GM21447 (cell line): Measurements from ENCODE around the gene SPDYE9.
A peak's percentile ranks its signal among the peaks of the same experiment; 100 is the strongest.
"Not testable (repeated sequence)": the region's sequence is repeated elsewhere in the genome, so short reads cannot be mapped to it uniquely, and the experiment has no call there.

Experiments used
- ATAC-seq: cut with Tn5 transposase; IDR thresholded peaks from one replicate; pipeline ENCODE4 v1.9.1; 2021; ENCODE audit not compliant: unreplicated experiment

Gene SPDYE9

GRCh38 chr7:73085938-73086337 lies at the start of gene SPDYE9:
Gene SPDYE9 (minus strand): TSS chr7:73086038. CDS start chr7:73084238, 1,800 bp downstream.
- not testable (repeated sequence) for ATAC-seq

GRCh38 chr7:73134866-73135265 lies 49.0 kb upstream of the SPDYE9 start:
- not testable (repeated sequence) for ATAC-seq

GRCh38 chr7:73132651-73133217 lies 46.9 kb upstream of the SPDYE9 start:
- not testable (repeated sequence) for ATAC-seq

GRCh38 chr7:73130612-73131011 lies 44.8 kb upstream of the SPDYE9 start:
- not testable (repeated sequence) for ATAC-seq

- ATAC-seq, result peak; percentile 15
Observed at GRCh38 chr7:73124126-73124525, 38.3 kb upstream of the SPDYE9 start.

- ATAC-seq, result not testable (repeated sequence)
Observed at GRCh38 chr7:73122778-73123447, 37.1 kb upstream of the SPDYE9 start.

- peak; percentile 40 for ATAC-seq
Observed at GRCh38 chr7:73118155-73118554, 32.3 kb upstream of the SPDYE9 start.

- ATAC-seq, result not testable (repeated sequence)
Observed at GRCh38 chr7:73057811-73058210, 28.0 kb downstream of the SPDYE9 start, which contains the start of gene SPDYE11. Gene SPDYE11 (minus strand): TSS chr7:73057911. CDS start chr7:73056111, 1,800 bp downstream.

GRCh38 chr7:73029666-73030065 lies 56.2 kb downstream of the SPDYE9 start, which contains the start of gene SPDYE8:
Gene SPDYE8 (minus strand): TSS chr7:73029766. CDS start chr7:73027966, 1,800 bp downstream.
- ATAC-seq, result not testable (repeated sequence)
